ENCODE results near the gene TTBK1. TPM values are rescaled to one million over a fixed set of nuclear protein-coding genes. Genes with fewer than 3 reads are reported as not detected.

TTBK1 gene
- total RNA-seq, 4 donors from 2014 or later, result 0.06 to 0.14 TPM; not detected in 2

DNA sequence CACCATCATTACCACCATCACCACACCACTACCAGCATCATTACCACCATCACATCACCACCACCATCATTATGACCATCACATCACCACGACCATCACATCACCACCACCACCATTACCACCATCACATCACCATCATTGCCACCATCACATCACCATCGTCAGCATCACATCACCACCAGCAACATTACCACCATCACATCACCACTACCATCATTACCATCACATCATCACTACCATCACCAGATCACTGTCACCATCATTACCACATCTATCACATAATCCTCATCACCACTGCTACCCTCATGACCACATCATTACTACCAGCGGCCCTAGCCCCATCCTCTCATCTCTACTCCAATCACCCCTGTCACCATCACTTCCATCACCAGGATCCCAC, 51.3 kb downstream of the TTBK1 start:
- Histone ChIP-seq H3K4me3 (no peak overlapping the region), H3K9me3 (no peaks in the 10 kb centered on the region), H3K36me3 (no peaks in the 10 kb centered on the region), H3K27me3 (no peaks in the 10 kb centered on the region), H3K4me1 (no peaks in the 10 kb centered on the region), H3K27ac (no peak overlapping the region)
- DNase-seq, result no peak
- intact Hi-C loops (cut with DNase I; ENCODE audit: low total_unique reads), result no loop called here
- TF ChIP-seq POLR2A (IDR thresholded peaks at IDR 0.05), result no peak
- TF ChIP-seq, protein P1, sequence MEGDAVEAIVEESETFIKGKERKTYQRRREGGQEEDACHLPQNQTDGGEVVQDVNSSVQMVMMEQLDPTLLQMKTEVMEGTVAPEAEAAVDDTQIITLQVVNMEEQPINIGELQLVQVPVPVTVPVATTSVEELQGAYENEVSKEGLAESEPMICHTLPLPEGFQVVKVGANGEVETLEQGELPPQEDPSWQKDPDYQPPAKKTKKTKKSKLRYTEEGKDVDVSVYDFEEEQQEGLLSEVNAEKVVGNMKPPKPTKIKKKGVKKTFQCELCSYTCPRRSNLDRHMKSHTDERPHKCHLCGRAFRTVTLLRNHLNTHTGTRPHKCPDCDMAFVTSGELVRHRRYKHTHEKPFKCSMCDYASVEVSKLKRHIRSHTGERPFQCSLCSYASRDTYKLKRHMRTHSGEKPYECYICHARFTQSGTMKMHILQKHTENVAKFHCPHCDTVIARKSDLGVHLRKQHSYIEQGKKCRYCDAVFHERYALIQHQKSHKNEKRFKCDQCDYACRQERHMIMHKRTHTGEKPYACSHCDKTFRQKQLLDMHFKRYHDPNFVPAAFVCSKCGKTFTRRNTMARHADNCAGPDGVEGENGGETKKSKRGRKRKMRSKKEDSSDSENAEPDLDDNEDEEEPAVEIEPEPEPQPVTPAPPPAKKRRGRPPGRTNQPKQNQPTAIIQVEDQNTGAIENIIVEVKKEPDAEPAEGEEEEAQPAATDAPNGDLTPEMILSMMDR (IDR thresholded peaks at IDR 0.05), result no peak

DNA sequence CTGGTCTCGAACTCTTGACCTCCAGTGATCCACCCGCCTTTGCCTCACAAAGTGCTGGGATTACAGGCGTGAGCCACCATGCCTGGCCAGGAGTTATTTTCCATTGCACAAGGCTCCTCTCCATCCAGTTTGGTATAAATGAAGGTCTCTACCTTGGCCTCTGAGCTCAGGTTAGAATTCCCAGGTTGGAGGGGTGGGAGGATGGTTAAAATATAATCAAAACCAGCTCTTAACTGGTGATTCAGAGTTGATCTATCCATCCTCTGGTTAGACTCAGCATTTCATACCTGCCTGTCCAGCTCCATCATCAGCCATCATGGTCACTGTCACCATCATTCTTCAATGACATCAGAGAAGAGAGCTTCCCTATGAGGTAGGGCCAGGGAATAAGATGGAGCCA, 52.2 kb downstream of the TTBK1 start:
- Histone ChIP-seq H3K36me3 (no peaks in the 10 kb centered on the region), H3K4me1 (no peaks in the 10 kb centered on the region), H3K27ac (no peak overlapping the region), H3K4me3 (no peak overlapping the region), H3K9me3 (no peaks in the 10 kb centered on the region), H3K27me3 (no peaks in the 10 kb centered on the region)
- intact Hi-C loops (cut with DNase I; ENCODE audit: low total_unique reads), result no loop called here
- DNase-seq, result no peak
- TF ChIP-seq POLR2A (IDR thresholded peaks at IDR 0.05), result no peak
- TF ChIP-seq, protein P1 (IDR thresholded peaks at IDR 0.05), result no peak

DNA sequence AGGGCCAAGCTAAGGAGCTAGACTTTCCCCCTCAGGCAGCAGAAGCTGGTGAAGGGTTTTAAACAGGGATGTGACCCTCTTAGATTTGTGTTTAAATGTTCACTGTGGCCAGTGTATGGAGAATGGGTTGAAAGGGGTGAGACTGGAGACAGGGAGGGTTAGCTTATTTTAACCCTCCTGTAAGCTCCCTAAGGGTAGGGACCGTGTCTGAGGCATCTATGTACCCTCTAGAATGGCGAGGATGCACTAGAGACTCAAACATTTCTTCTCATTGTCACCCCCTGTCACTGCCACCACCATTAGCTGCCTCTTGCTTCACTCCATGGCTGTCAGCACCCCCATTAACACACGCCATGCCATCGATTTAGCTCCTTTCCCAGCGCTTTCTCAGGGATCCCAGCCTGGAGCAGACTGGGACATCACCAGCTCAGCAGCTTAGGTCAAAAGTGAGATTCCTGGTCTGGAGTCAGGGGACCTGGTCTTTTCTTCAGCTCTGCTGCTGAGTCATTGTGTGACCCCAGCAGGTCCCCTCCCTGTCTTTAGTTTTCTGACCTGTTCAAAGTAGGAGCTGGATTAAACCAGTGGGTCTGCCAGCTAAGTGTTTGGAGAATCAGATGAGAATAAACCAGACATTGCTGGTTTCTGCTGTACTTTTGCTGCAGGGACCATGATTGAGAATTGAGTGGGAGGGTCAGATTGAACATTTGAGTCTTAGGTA, 53.7 kb downstream of the TTBK1 start:
- TF ChIP-seq, protein P1 (IDR thresholded peaks at IDR 0.05), result no peak
- H3K4me1 ChIP-seq, result no peaks in the 10 kb centered on the region
- intact Hi-C loops (cut with DNase I; ENCODE audit: low total_unique reads), result no loop called here
- H3K9me3 ChIP-seq, result no peaks in the 10 kb centered on the region
- no peaks in the 10 kb centered on the region for H3K36me3 ChIP-seq
- H3K27ac ChIP-seq, result no peak overlapping the region
- H3K4me3 ChIP-seq, result no peak overlapping the region
- H3K27me3 ChIP-seq, result no peaks in the 10 kb centered on the region
- no peak for DNase-seq

DNA sequence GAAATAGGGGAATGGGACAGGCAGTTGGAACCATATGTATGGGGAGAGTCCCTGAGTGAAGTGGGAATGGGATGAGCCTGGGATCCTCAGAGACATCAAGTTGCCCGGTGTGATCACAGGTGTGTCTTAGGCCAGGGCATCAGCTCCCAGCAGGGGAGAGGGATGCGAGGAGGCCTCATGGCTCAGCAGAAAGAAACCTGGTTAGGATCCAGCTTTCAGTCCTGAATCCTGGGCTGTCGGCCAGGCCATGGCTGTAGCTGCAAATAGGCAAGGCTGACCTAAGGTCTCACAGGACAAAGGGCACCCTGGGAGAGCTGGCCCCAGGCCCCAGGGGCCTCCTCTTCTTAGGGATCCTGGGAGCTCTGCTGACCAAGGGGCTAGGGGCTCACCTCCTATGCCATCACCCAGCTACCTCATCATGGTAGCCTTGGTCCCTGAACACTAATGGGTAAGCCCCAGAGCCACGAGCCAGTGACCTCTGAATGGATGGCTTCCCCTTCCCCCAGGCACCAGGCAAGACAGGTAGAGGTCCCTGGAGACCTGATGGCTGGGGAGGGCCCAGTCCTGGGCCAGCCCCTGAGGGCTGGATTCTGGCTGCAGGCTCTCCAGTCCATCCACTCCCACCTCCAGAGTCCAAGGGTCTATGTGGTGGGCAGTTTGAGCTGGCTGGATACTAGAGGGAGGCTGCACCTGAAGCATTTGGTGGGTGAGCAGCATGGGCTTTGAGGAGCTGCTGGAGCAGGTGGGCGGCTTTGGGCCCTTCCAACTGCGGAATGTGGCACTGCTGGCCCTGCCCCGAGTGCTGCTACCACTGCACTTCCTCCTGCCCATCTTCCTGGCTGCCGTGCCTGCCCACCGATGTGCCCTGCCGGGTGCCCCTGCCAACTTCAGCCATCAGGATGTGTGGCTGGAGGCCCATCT, 54.6 kb downstream of the TTBK1 start, which contains the start of gene SLC22A7:
TSS of gene SLC22A7 (plus strand) at position 617 of the 921 bp plus-strand sequence. CDS start at position 716, 99 bp downstream.
- no peaks in the 10 kb centered on the region for H3K36me3 ChIP-seq
- no peak for DNase-seq
- H3K9me3 ChIP-seq, result no peaks in the 10 kb centered on the region
- TF ChIP-seq, protein P1 (IDR thresholded peaks at IDR 0.05), result no peak
- TF ChIP-seq POLR2A (IDR thresholded peaks at IDR 0.05), result no peak
- H3K4me3 ChIP-seq, result no peak within 1 kb of the TSS
- H3K27ac ChIP-seq, result no peak within 1 kb of the TSS
- intact Hi-C loops (cut with DNase I; ENCODE audit: low total_unique reads), result no loop called here
- H3K27me3 ChIP-seq, result no peaks in the 10 kb centered on the region
- H3K4me1 ChIP-seq, result no peaks in the 10 kb centered on the region
